Natural killer cell (primary cell): ENCODE measurements around the gene MON1A. TPM values are rescaled to one million over a fixed set of nuclear protein-coding genes. Genes with fewer than 3 reads are reported as not detected.

ENCODE experiments used
- ATAC-seq, 3 donors: fragments of 150-1000 bp in 2 of 3; fragments of 200-7000 bp in 1 of 3; cut with Tn5 transposase; 1 replicate in 1 of 3; 2 replicates in 2 of 3; pipeline ENCODE4 v1.10.0; 2021; ENCODE audit warnings: mild to moderate bottlenecking in 2 of 3, moderate library complexity in 2 of 3
- DNase-seq, 2 donors: peaks; one replicate each; pipeline versions ENCODE4 v3.0.0 to v3.0.0-alpha.2; 2013 to 2021; ENCODE audit warnings: mixed read lengths in 1 of 2
- H3K27ac ChIP-seq: one replicate; pipeline ENCODE4 v1.5.1; 2013; ENCODE audit warnings: mild to moderate bottlenecking, low read length
- H3K27me3 ChIP-seq: one replicate; pipeline ENCODE4 v1.6.1; 2013; ENCODE audit warnings: low read length; ENCODE audit not compliant: control insufficient read depth, insufficient read depth
- H3K36me3 ChIP-seq: one replicate; pipeline ENCODE4 v1.6.1; 2013; ENCODE audit warnings: low read length; ENCODE audit not compliant: control insufficient read depth, insufficient read depth
- H3K4me1 ChIP-seq: one replicate; pipeline ENCODE4 v1.6.1; 2013; ENCODE audit warnings: low read length; ENCODE audit not compliant: control insufficient read depth, insufficient read depth
- H3K4me3 ChIP-seq: one replicate; pipeline ENCODE4 v1.5.1; 2013; ENCODE audit warnings: low read length
- H3K9me3 ChIP-seq: one replicate; pipeline ENCODE4 v1.6.1; 2013; ENCODE audit warnings: low read length; ENCODE audit not compliant: control insufficient read depth, insufficient read depth
- H3K27ac Mint-ChIP-seq, 2 donors: one replicate each; pipeline ENCODE4 v1.8.0; 2022; ENCODE audit warnings: mild to moderate bottlenecking in 2 of 2, mixed read lengths in 2 of 2, moderate library complexity in 1 of 2
- H3K27me3 Mint-ChIP-seq, 2 donors: one replicate each; pipeline ENCODE4 v1.8.0; 2022; ENCODE audit warnings: low read depth in 2 of 2, mixed read lengths in 2 of 2
- H3K36me3 Mint-ChIP-seq: one replicate; pipeline ENCODE4 v1.8.0; 2022; ENCODE audit warnings: mixed read lengths
- H3K4me1 Mint-ChIP-seq, 2 donors: one replicate each; pipeline ENCODE4 v1.8.0; 2022; ENCODE audit warnings: mixed read lengths in 2 of 2
- H3K4me3 Mint-ChIP-seq: one replicate; pipeline ENCODE4 v1.8.0; 2022; ENCODE audit warnings: mild to moderate bottlenecking, moderate library complexity, mixed read lengths
- H3K9me3 Mint-ChIP-seq, 2 donors: one replicate each; pipeline ENCODE4 v1.8.0; 2022; ENCODE audit warnings: mixed read lengths in 2 of 2
- CTCF ChIP-seq: fragments of 200-600 bp; IDR thresholded peaks from one replicate; pipeline ENCODE4 v1.8.0; 2022; ENCODE audit warnings: antibody characterized with exemption
- WGBS: methylation state at CpG from one replicate; pipeline ENCODE4 v1.1.7; 2013; ENCODE audit warnings: missing lambda C conversion rate; ENCODE audit not compliant: insufficient coverage; 5-methylcytosine and 5-hydroxymethylcytosine counted together
- intact Hi-C: fragments of 100-400 bp; cut with micrococcal nuclease; formaldehyde crosslinking; loops from one replicate; pipeline ENCODE4 v1.14.2; 2022
- total RNA-seq, 4 donors: library from RNA; stranded (reverse); fragments of 120-200 nt in 1 of 4; gene quantifications; one replicate each; pipeline versions ENCODE4 v1.2.3 to v1.2.4, GENCODE V29; 2013 to 2022

MON1A gene
- total RNA-seq, 3 donors from 2014 or later (not counting 1 experiment from before 2014, with no cell fraction given) = 3.7 to 8.1 (median 7.9) TPM

DNA sequence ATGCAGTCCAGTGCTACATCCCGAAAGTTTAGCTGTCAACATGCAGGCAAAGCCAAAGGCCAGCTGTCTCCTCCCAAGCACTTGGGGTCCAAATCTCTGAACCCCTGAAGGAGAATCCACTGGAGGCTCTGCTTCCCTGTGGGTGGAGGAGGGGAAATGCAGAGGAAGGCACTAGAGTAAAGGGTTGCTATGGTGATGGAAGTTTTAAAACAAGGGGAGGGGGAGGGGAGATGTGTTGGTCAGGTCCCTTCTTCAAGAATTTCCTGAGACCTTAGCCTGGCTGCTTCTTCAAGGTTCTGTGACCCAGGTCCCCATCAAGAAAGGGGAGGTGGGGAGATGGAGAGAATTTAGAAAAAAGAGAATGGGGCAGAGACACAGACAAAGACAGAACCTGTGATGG is 62.2 kb downstream of the MON1A start:
- H3K27me3 Mint-ChIP-seq = peaks cover 33 to 36% of the 10 kb centered on the region in 2 donors
- intact Hi-C loops = no loop called here
- Histone ChIP-seq H3K27ac (no peak overlapping the region), H3K36me3 (no peaks in the 10 kb centered on the region), H3K27me3 (peaks cover 13% of the 10 kb centered on the region), H3K4me1 (peaks cover 12% of the 10 kb centered on the region), H3K4me3 (no peak overlapping the region), H3K9me3 (peaks cover 5% of the 10 kb centered on the region)
- no peaks in the 10 kb centered on the region for H3K36me3 Mint-ChIP-seq
- WGBS = 89% methylated on average over 1 of the region's 1 CpG
- TF ChIP-seq CTCF = no peak
- DNase-seq (no peak), ATAC-seq (no peak)
- no peaks in the 10 kb centered on the region for H3K4me1 Mint-ChIP-seq
- H3K27ac Mint-ChIP-seq = no peak overlapping the region
- H3K4me3 Mint-ChIP-seq = no peak overlapping the region
- no peaks in the 10 kb centered on the region for H3K9me3 Mint-ChIP-seq

GRCh38 chr3:49865198-49865784 is 64.3 kb downstream of the MON1A start:
- Mint-ChIP-seq H3K27me3 (peaks cover 27 to 32% of the 10 kb centered on the region in 2 donors), H3K36me3 (no peaks in the 10 kb centered on the region), H3K27ac (no peak overlapping the region), H3K9me3 (no peaks in the 10 kb centered on the region), H3K4me3 (no peak overlapping the region), H3K4me1 (no peaks in the 10 kb centered on the region)
- Histone ChIP-seq H3K36me3 (no peaks in the 10 kb centered on the region), H3K4me1 (peaks cover 12% of the 10 kb centered on the region), H3K27ac (no peak overlapping the region), H3K27me3 (peaks cover 13% of the 10 kb centered on the region), H3K9me3 (peaks cover 5% of the 10 kb centered on the region), H3K4me3 (no peak overlapping the region)
- no peak for TF ChIP-seq CTCF
- intact Hi-C loops = no loop called here
- WGBS = 64% methylated on average over 7 of the region's 7 CpGs
- ATAC-seq = no peak
- DNase-seq = no peak

- ATAC-seq = no peak
- no peak for TF ChIP-seq CTCF
- Histone ChIP-seq H3K36me3 (no peaks in the 10 kb centered on the region), H3K27ac (no peak overlapping the region), H3K4me3 (no peak overlapping the region), H3K9me3 (peaks cover 5% of the 10 kb centered on the region), H3K27me3 (peaks cover 9% of the 10 kb centered on the region), H3K4me1 (peaks cover 7% of the 10 kb centered on the region)
- Mint-ChIP-seq H3K9me3 (no peaks in the 10 kb centered on the region), H3K4me3 (no peak overlapping the region), H3K27me3 (peaks cover 23 to 32% of the 10 kb centered on the region in 2 donors), H3K36me3 (no peaks in the 10 kb centered on the region), H3K27ac (no peak overlapping the region), H3K4me1 (no peaks in the 10 kb centered on the region)
- WGBS = 67% methylated on average over 5 of the region's 5 CpGs
- intact Hi-C loops = no loop called here
- no peak for DNase-seq
Measured at GRCh38 chr3:49864505-49864904, 65.1 kb downstream of the MON1A start.
